HepG2 (cell line): ENCODE results near the gene FAM3B. TPM values are rescaled to one million over a fixed set of nuclear protein-coding genes. Genes with fewer than 3 reads are reported as not detected.

Experiments used
- CENPX ChIP-seq: sonication (generic); formaldehyde crosslinking; IDR thresholded peaks from 2 replicates; pipeline ENCODE4 v1.9.0; 2021; ENCODE audit warnings: mild to moderate bottlenecking, missing genetic modification reagents, moderate library complexity
- NAIF1 ChIP-seq: sonication (generic); formaldehyde crosslinking; IDR thresholded peaks from 2 replicates; pipeline ENCODE4 v1.5.0; 2020; ENCODE audit warnings: mild to moderate bottlenecking, missing genetic modification reagents, borderline replicate concordance
- ZNF660 ChIP-seq: sonication (generic); formaldehyde crosslinking; IDR thresholded peaks from 2 replicates; pipeline ENCODE4 v1.5.1; 2020; ENCODE audit warnings: mild to moderate bottlenecking, low read depth, missing genetic modification reagents, borderline replicate concordance
- polyA plus RNA-seq, 8 experiments: library from polyadenylated mRNA; depleted of rRNA in 3 of 8; stranded (reverse) in 7 of 8; unstranded in 1 of 8; fragments of >200 nt; fragmentation: Illumina TruSeq in 4 of 8; extraction: Trizol in 4 of 8; gene quantifications; 2 replicates each; pipeline versions ENCODE4 v1.2.1 to v1.2.3, GENCODE V29; 2011 to 2016; ENCODE audit warnings: low read depth in 4 of 8, missing spikeins in 1 of 8, mixed read lengths in 1 of 8; ENCODE audit not compliant: insufficient read depth in 1 of 8
- total RNA-seq, 5 experiments: library from RNA; depleted of rRNA; stranded (reverse); fragments of >200 nt; fragmentation: Illumina TruSeq; extraction: Trizol; gene quantifications; 2 replicates each; pipeline ENCODE4 v1.2.3, GENCODE V29; 2016; ENCODE audit warnings: low read depth in 1 of 5
- TF ChIP-seq, protein P1 (sequence below), 2 experiments: fragments of 450-650 bp in 1 of 2; sonication (generic) in 1 of 2; formaldehyde crosslinking in 1 of 2; IDR thresholded peaks; 2 replicates each; pipeline versions ENCODE4 v1.6.1 to v1.8.0; 2016 to 2022; ENCODE audit warnings: antibody characterized with exemption in 1 of 2, mild to moderate bottlenecking in 1 of 2, missing genetic modification reagents in 1 of 2

The FAM3B gene
- total and polyA plus RNA-seq, 2 of the 13 experiments (the other 11 are each of a cell fraction or from before 2014, with no cell fraction given) = 46.5 to 62.0 TPM

DNA sequence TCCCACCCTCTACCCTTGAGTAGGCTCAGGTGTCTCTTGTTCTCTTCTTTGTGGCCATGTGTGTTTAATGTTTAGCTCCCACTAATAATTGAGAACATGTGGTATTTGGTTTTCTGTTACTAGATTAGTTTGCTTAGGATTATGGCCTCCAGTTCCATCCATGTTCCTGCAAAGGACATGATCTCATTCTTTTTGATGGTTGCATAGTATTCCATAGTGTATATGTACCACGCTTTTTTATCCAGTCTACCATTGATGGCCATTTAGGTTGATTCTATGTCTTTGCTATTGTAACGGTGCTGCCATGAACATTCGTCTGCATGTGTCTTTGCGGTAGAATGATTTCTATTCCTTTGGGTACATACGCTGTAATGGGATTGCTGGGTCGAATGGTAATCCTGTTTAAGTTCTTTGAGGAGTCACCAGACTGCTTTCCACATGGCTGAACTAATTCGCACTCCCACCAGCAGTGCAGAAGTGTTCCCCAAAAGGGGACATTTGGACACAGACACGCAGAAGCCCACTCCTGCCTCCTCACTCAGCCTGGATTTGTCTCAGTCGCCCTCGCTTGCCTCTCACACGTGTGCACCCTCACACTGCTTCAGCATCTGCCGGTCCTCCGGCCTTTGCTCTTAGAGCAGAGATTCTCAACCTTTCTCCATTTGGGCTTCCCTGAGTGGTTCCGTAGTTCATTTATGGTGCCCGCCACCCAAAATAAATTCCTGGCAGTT is 48.9 kb downstream of the FAM3B start (continued):
- TF ChIP-seq ZNF660 (CRISPR knock-in tag) (no peak), CENPX (CRISPR knock-in tag) (no peak), NAIF1 (CRISPR knock-in tag) (no peak)
- TF ChIP-seq, protein P1, sequence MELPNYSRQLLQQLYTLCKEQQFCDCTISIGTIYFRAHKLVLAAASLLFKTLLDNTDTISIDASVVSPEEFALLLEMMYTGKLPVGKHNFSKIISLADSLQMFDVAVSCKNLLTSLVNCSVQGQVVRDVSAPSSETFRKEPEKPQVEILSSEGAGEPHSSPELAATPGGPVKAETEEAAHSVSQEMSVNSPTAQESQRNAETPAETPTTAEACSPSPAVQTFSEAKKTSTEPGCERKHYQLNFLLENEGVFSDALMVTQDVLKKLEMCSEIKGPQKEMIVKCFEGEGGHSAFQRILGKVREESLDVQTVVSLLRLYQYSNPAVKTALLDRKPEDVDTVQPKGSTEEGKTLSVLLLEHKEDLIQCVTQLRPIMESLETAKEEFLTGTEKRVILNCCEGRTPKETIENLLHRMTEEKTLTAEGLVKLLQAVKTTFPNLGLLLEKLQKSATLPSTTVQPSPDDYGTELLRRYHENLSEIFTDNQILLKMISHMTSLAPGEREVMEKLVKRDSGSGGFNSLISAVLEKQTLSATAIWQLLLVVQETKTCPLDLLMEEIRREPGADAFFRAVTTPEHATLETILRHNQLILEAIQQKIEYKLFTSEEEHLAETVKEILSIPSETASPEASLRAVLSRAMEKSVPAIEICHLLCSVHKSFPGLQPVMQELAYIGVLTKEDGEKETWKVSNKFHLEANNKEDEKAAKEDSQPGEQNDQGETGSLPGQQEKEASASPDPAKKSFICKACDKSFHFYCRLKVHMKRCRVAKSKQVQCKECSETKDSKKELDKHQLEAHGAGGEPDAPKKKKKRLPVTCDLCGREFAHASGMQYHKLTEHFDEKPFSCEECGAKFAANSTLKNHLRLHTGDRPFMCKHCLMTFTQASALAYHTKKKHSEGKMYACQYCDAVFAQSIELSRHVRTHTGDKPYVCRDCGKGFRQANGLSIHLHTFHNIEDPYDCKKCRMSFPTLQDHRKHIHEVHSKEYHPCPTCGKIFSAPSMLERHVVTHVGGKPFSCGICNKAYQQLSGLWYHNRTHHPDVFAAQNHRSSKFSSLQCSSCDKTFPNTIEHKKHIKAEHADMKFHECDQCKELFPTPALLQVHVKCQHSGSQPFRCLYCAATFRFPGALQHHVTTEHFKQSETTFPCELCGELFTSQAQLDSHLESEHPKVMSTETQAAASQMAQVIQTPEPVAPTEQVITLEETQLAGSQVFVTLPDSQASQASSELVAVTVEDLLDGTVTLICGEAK (IDR thresholded peaks at IDR 0.05) = no peak
- TF ChIP-seq, protein P1 (CRISPR knock-in tag; IDR thresholded peaks at IDR 0.05) = no peak
